Muscle layer of colon (tissue), 2 donors: ENCODE results near the gene LEFTY2.
A peak's percentile ranks its signal among the peaks of the same experiment; 100 is the strongest.

Experiments used
- H3K27ac ChIP-seq: one replicate; pipeline ENCODE4 v1.7.0; 2013; ENCODE audit warnings: low read depth, mild to moderate bottlenecking, low read length, moderate library complexity
- H3K27me3 ChIP-seq, 2 donors: one replicate each; pipeline ENCODE4 v1.7.0; 2013; ENCODE audit warnings: low read length in 2 of 2, mild to moderate bottlenecking in 2 of 2; ENCODE audit not compliant: insufficient read depth in 2 of 2, control insufficient read depth in 1 of 2
- H3K36me3 ChIP-seq: one replicate; pipeline ENCODE4 v1.7.0; 2013; ENCODE audit warnings: mild to moderate bottlenecking, low read length; ENCODE audit not compliant: insufficient read depth
- H3K4me1 ChIP-seq: one replicate; pipeline ENCODE4 v1.7.0; 2013; ENCODE audit warnings: mild to moderate bottlenecking, low read length; ENCODE audit not compliant: insufficient read depth
- H3K4me3 ChIP-seq, 2 donors: one replicate each; pipeline ENCODE4 v1.7.0; 2013; ENCODE audit warnings: low read length in 2 of 2, low read depth in 1 of 2, mild to moderate bottlenecking in 1 of 2, moderate library complexity in 1 of 2
- H3K9ac ChIP-seq: one replicate; pipeline ENCODE4 v1.7.0; 2013; ENCODE audit warnings: low read length
- H3K9me3 ChIP-seq: one replicate; pipeline ENCODE4 v1.7.0; 2013; ENCODE audit warnings: mild to moderate bottlenecking, low read length
- donor health status: abdominal sarcoma.
- donor health status: Adenocarcinoma of cecum.

Gene LEFTY2

GRCh38 chr1:225911191-225912130 is 29.6 kb downstream of the LEFTY2 start:
- H3K27me3 ChIP-seq, result no peaks in the 10 kb centered on the region
- H3K27ac ChIP-seq, result no peak overlapping the region
- H3K4me3 ChIP-seq, result peak overlapping the region in 1 of 2 donors; percentile 21
- no peak overlapping the region for H3K9ac ChIP-seq
- no peaks in the 10 kb centered on the region for H3K9me3 ChIP-seq
- H3K36me3 ChIP-seq, result peaks cover 5% of the 10 kb centered on the region
- no peaks in the 10 kb centered on the region for H3K4me1 ChIP-seq

GRCh38 chr1:225909477-225909876 is 31.5 kb downstream of the LEFTY2 start:
- H3K9ac ChIP-seq, result no peak overlapping the region
- H3K4me1 ChIP-seq, result no peaks in the 10 kb centered on the region
- H3K36me3 ChIP-seq, result peaks cover 5% of the 10 kb centered on the region
- no peak overlapping the region for H3K27ac ChIP-seq
- no peaks in the 10 kb centered on the region for H3K9me3 ChIP-seq
- no peak overlapping the region for H3K4me3 ChIP-seq
- H3K27me3 ChIP-seq, result no peaks in the 10 kb centered on the region

- H3K9ac ChIP-seq, result no peak overlapping the region
- H3K27me3 ChIP-seq, result no peaks in the 10 kb centered on the region
- no peak overlapping the region for H3K27ac ChIP-seq
- H3K4me3 ChIP-seq, result no peak overlapping the region
- no peaks in the 10 kb centered on the region for H3K4me1 ChIP-seq
- peaks cover 5% of the 10 kb centered on the region for H3K36me3 ChIP-seq
- no peaks in the 10 kb centered on the region for H3K9me3 ChIP-seq
Measured at GRCh38 chr1:225908773-225909172, 32.2 kb downstream of the LEFTY2 start.

- no peak overlapping the region for H3K9ac ChIP-seq
- H3K36me3 ChIP-seq, result peaks cover 5% of the 10 kb centered on the region
- no peaks in the 10 kb centered on the region for H3K4me1 ChIP-seq
- no peaks in the 10 kb centered on the region for H3K9me3 ChIP-seq
- no peaks in the 10 kb centered on the region for H3K27me3 ChIP-seq
- no peak overlapping the region for H3K27ac ChIP-seq
- no peak overlapping the region for H3K4me3 ChIP-seq
Measured at GRCh38 chr1:225908013-225908640, 32.9 kb downstream of the LEFTY2 start.

- no peaks in the 10 kb centered on the region for H3K4me1 ChIP-seq
- no peaks in the 10 kb centered on the region for H3K27me3 ChIP-seq
- no peak overlapping the region for H3K9ac ChIP-seq
- no peak overlapping the region for H3K27ac ChIP-seq
- no peaks in the 10 kb centered on the region for H3K36me3 ChIP-seq
- no peaks in the 10 kb centered on the region for H3K9me3 ChIP-seq
- H3K4me3 ChIP-seq, result no peak overlapping the region
Measured at GRCh38 chr1:225907341-225907740, 33.7 kb downstream of the LEFTY2 start.

- H3K9me3 ChIP-seq, result no peaks in the 10 kb centered on the region
- H3K9ac ChIP-seq, result no peak overlapping the region
- H3K4me1 ChIP-seq, result no peaks in the 10 kb centered on the region
- H3K4me3 ChIP-seq, result no peak overlapping the region
- no peak overlapping the region for H3K27ac ChIP-seq
- no peaks in the 10 kb centered on the region for H3K27me3 ChIP-seq
- no peaks in the 10 kb centered on the region for H3K36me3 ChIP-seq
Measured at GRCh38 chr1:225906467-225906866, 34.6 kb downstream of the LEFTY2 start.

GRCh38 chr1:225903623-225904022 is 37.4 kb downstream of the LEFTY2 start:
- H3K36me3 ChIP-seq, result no peaks in the 10 kb centered on the region
- no peak overlapping the region for H3K27ac ChIP-seq
- no peak overlapping the region for H3K9ac ChIP-seq
- H3K27me3 ChIP-seq, result no peaks in the 10 kb centered on the region
- no peaks in the 10 kb centered on the region for H3K4me1 ChIP-seq
- no peak overlapping the region for H3K4me3 ChIP-seq
- no peaks in the 10 kb centered on the region for H3K9me3 ChIP-seq

- Histone ChIP-seq H3K36me3 (no peaks in the 10 kb centered on the region), H3K4me3 (no peak overlapping the region), H3K27me3 (no peaks in the 10 kb centered on the region), H3K27ac (no peak overlapping the region), H3K9me3 (no peaks in the 10 kb centered on the region), H3K9ac (no peak overlapping the region), H3K4me1 (no peaks in the 10 kb centered on the region)
Measured at GRCh38 chr1:225899044-225899925, 41.7 kb downstream of the LEFTY2 start.

GRCh38 chr1:225897595-225898514 is 43.2 kb downstream of the LEFTY2 start:
- no peak overlapping the region for H3K4me3 ChIP-seq
- no peaks in the 10 kb centered on the region for H3K4me1 ChIP-seq
- H3K9ac ChIP-seq, result no peak overlapping the region
- H3K36me3 ChIP-seq, result no peaks in the 10 kb centered on the region
- no peaks in the 10 kb centered on the region for H3K27me3 ChIP-seq
- H3K27ac ChIP-seq, result no peak overlapping the region
- H3K9me3 ChIP-seq, result no peaks in the 10 kb centered on the region

GRCh38 chr1:225896937-225897549 is 44.0 kb downstream of the LEFTY2 start:
- H3K36me3 ChIP-seq, result no peaks in the 10 kb centered on the region
- H3K27ac ChIP-seq, result no peak overlapping the region
- no peak overlapping the region for H3K4me3 ChIP-seq
- H3K27me3 ChIP-seq, result no peaks in the 10 kb centered on the region
- H3K9ac ChIP-seq, result no peak overlapping the region
- H3K9me3 ChIP-seq, result no peaks in the 10 kb centered on the region
- H3K4me1 ChIP-seq, result no peaks in the 10 kb centered on the region
